Fibroblast of skin of abdomen (primary cell): ENCODE measurements around the gene COL15A1. TPM values are rescaled to one million over a fixed set of nuclear protein-coding genes. Genes with fewer than 3 reads are reported as not detected.
"Not testable (repeated sequence)": the region's sequence is repeated elsewhere in the genome, so short reads cannot be mapped to it uniquely, and the experiment has no call there.

Experiments
- DNase-seq: peaks from one replicate; pipeline ENCODE4 v3.0.0-alpha.2; 2013
- polyA plus RNA-seq, 2 experiments: library from polyadenylated mRNA; unstranded; fragments of 120-200 nt; gene quantifications; one replicate each; pipeline ENCODE4 v1.2.1, GENCODE V29; 2013; ENCODE audit not compliant: insufficient read length in 2 of 2

COL15A1 gene
- polyA plus RNA-seq (2013, experiment 1 of 2; ENCODE audit: insufficient read length) = 16.4 TPM
- 15.7 TPM for polyA plus RNA-seq (2013, experiment 2 of 2; ENCODE audit: insufficient read length)

DNA sequence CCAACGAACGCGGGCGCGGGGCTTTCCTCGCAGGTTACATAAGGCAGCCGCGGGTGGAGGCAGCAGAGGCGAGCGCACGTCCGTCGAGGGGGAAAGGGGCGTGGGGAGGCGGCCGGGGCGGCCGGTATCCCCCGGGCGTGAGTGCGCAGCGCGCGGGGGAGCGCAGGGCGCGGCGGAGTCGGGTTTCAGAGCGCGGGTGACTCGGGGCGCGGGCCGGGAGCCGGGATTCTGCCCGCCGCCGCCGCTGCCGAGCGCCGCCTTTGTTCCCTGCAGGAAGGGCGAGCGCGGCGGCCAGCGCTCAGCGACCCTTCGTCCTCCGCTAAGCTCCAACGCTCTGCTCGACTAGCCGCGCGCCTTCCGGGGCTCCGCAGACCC, at the start of gene COL15A1:
Gene COL15A1 (plus strand): TSS at position 226 of the 375 bp plus-strand sequence. CDS start 155 bp downstream, outside the sequence.
- DNase-seq = peak; percentile 18

DNA sequence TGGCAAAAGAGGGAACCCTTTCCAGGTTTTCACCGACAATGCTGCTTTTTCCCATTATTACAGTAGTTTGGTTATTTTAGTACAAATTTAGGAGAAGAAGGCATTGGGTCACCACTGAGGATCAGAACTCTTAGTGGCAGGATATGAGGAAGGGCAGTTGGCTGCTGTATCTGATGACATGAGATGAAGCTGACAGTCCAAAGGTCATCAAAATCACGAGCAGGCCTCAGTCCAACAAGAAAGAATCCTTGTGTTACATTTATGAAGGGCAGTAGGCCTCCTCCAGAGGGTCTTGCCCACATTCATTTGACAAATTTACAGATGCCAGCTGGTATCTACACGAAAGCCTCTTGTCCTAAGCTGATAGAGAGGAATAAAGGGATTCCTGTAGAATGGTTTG, 49.5 kb upstream of the COL15A1 start:
- DNase-seq = no peak

DNA sequence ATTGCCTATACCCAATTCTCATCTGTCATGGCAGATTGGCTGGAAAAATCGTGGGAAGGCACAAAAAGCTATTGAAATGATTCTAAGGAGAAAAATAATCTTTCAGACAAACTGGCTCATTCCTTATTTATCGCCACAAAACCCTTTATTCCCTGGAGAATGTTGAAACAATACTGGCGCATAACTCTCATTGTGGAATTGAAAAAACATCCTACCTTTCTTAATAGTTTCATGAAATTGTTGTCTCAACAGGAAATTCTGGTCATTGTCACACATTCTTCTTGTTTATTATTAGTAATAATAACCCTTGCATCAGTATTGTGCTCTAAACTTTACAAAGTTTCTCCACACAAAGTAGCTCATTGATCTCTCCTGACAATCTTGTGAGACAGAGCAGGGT, 48.9 kb upstream of the COL15A1 start:
- no peak for DNase-seq

DNA sequence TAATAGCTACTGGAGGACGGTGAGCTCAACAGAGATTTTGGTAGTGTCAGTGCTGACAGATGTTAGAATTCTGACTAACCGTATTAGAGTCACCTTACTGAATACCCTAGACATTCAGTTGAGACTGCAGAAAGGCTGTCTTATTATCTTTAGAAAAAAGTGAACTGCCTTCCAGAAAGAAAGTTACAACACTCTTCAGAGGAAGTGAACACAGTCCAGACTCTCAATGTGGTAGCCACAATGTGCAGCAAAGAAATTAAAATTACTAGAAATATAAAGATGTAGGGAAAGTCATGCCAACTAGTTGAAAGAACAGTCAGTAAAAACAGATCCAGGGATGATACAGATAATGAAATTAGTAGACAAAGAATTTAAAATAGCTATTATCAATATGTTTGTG, 47.1 kb upstream of the COL15A1 start:
- no peak for DNase-seq

DNA sequence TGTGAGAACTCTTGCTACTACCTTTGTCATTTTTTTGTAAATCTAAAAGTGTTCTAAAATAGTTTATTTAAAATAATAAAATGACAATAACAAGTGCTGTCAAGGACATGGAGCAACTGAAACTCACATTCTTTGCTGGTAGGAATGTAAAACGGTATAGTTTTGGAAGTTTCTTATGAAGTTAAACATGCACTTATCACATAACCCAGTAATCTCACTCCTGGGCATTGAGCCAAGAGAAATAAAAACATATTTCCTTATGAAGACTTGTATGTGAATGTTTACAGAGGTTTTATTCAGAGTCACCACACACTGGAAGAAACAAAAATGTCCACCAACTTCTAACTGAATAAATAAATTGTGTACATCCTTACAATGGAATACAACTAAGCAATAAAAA, 46.0 kb upstream of the COL15A1 start:
- DNase-seq = no peak

DNA sequence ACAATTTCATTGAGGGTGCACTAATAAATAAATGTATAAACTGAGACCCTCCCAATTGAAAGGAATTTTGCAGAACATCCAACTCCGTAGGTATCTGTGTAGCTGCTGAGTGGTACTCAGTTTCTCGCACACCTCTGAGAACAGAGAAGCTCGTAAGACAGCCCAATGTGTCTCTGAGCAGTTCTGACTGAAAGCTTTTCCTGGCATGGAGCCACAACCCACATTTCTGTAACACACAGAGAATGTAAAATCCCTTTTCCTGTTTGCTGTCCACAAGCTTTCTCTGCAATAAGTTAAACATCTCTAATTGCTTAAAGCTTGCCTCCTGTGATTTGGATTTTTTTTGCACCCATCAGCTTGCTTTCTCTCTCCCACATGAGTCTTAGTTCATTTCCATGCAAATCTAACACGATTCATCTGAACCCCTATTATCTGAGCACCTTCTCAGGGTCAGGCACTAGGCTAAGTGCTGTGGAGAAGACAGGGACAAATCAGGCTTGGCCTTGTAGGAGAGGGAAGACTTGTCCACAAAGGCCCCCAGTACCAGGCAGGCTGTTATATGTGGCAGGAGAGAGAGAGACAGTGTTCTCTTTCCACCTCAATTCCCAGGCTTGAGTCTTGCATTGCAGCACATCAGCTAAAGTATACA, 44.2 kb upstream of the COL15A1 start:
- DNase-seq = peak; percentile 95

DNA sequence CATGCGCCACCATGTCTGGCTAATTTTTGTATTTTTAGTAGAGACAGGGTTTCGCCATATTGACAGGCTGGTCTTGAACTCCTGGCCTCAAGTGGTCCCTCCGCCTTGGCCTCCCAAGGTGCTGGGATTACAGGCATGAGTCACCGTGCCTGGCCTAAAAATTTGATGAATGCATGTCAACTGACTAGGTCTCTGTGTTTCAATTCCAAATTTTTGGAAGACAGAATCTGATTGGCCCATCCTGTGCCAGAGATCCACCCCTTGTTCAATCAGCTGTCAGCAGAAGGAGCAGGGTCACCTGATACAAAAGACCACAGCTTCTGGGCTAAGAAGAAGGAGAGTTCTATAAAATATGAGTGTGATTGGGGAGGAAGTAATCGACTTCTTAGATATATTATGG, 43.5 kb upstream of the COL15A1 start:
- DNase-seq = no peak

DNA sequence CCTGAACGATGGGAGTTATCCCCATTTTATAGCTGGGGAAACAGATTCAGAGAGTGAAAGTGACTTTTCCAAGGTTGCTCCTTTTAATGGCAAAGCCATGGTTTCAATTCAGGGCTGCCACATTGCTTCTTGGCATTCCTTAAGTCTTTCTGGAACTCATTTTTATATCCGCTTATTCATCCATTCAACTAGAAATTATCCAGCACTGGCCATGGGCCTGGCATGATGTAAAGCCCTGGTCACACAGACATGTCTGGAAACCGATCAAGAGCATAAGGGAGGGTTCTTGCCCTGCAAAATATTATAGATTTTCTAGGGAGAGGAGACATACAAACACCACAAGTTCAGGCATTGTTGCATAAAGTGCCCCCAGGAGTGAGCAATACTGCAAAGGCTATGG, 43.0 kb upstream of the COL15A1 start:
- no peak for DNase-seq

DNA sequence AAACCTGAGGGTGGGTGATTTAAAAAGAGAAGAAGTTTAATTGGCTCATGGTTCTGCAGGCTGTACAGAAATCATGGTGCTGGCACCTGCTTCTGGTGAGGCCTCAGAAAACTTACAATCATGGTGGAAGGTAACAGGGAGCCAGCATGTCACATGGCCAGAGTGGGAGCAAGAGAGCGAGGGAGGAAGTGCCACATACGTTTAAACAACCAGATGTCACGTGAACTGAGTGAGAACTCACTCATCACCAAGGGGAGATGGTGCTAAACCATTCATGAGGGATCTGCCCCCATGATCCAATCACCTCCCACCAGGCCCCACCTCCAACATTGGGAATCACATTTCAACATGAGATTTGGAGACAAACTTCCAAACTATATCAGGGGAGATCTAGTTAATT, 41.9 kb upstream of the COL15A1 start:
- DNase-seq = not testable (repeated sequence)

DNA sequence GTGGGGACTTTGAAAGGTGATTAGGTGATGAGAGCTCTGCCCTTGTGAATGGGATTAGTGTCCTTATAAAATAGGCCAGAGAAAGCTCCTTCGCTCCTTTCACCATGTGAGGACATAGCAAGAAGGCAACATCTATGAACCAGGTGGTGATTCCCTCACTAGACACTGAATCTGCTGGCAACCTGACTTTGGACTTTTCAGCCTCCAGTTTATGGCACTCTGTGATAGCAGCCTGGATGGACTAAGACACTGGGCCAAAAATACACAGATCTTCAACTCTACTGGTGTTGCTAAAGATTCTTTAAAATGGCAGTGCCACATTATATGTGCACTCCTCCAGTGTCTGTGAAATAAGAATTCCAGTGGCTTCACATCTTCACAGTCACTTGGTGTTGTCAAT, 41.2 kb upstream of the COL15A1 start:
- DNase-seq = no peak

DNA sequence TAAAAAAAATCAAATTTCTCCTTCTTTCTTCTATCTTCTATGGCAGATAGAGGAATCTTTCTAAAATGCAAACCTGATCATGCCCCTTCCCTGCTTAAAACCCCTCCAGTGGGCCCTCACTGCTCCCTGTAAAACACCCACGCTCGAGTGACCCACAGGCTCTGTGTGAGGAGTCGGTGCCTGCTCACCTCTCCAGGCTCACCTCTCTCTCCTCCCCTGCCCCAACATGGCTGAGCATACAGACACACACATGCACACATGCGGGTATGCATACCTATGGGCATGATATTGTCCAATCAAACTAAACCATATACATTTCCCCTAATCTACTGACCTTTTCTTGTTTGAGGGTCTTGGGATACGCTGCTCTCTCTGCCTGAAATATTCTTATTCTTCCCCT, 40.8 kb upstream of the COL15A1 start:
- DNase-seq = no peak

DNA sequence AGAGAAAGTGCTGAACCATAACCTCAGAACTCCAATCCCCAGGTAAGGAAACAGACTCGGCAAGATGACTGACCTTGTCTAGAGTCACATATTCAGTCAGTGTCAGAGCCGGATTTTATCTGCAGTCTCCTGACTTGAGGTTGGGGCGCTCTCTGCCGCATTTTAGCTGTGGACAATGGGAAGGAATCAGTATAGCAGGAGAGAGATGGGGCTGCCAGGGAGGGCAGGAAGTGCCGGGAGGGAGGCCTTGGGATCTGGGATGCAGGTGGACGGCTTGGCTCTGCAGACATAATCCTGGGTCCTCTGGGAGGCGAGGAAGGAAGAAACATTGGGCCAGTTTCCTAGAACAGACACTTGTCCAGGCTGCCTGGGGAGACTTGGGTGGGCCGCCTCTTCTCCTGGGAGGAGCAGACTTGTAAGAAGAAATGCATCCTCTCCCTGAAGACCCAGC, 39.7 kb upstream of the COL15A1 start:
- DNase-seq = no peak

DNA sequence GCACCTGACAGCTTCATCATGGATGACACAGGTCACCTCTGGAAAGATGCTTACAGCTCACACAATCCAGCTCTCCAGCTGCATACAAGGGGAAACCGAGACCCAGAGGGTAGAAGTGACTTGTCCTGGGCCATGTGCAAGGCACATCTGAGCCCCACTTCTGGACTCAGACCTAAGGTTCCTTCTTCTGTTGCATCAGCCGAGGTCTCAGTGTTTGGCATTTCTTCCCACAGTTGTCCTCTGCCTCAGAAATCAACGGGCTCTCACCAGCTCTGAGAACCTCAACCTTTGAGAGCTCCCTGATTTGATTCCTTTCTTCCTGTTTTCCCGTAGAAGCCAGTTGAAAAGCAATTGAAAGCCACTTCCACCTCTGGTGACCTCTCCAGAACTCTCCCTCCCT, 38.7 kb upstream of the COL15A1 start:
- DNase-seq = no peak

DNA sequence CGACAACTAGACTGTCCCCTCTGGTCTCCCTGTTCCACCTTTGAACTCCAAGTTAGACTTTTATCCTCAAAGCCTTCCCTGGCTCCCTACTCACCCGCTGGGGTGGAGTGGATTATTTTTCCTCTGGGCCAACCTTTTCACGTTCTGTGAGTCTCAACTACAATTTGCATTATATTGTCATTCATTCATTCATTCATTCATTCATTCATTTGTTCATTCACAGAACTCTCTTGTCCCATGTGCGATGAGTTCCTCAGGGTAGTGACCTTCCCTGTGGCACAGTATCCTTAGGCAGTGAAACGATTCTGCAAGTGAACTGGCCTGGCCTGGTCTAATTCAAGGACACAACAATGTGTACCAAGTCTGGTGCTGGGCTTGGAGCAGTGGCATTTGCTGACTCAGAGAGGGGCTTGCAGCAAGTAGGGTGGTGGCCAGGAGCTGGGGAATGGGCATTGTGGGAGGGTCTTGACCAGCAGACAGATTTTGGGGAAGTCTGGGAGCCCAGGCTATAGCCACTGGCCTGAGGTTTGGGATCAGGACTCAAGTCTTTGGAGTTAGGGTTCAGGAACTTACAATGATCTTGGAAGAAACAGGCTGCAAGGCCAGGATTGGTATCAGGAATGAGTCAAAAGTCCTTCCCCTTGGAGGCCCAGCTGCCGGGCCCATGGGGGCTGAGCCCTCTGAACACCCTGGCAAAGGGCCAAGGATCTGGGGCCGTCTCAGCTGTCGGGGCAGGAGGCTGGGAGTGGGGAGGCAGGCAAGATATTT, 37.2 kb upstream of the COL15A1 start:
- peak; percentile 86 for DNase-seq

DNA sequence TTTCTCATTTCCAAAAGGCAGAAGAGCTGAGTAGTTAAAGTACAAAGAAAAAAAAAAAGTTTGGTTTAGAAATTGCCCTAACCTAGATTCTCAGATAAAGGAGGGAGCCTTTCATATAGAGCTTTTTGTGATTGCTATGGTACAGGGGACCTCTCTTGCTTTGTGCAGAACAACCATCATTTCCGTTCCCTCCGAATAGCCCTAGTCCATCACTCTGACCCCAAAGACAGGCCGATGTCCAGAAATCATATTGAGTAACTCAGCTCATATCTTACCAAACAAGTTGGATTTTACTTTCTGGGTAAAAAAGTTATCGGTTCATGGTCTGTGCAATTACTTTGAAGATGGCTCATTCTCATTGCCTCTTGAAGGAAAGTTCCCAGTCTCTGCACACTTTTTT, 36.7 kb upstream of the COL15A1 start:
- no peak for DNase-seq

DNA sequence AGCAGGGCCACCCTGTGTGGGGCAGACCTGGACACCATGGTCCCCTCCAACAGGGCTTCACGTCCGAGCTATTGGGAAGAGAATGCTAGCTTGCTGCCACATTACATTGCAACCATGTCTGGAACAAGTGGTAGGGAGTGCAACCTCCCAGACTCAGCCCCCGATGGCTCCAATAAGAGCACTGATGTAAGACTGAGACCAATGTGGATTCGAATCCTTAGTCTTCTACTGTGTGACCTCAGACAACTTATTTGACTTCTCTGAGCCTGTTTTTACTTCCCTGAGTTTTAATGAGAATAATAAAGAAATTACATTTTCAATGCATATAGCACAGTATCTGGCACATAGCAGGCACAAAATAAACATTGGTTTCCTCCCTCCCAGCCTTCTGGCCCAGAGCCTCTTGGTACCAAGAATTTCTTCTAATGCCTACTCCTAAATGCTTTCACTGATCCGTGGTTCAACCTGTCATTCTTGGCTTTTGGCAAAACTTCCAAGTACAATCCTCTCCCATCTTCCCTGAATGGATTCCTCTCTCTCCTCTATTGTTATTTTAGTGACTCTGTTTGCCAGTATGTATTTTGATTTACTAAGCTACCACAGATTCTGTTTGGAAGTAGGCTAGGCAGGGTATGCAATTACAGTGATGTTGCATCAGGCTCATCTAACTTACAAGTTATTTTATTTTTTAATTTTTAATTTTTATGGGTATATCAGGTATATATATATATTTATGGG, 34.6 kb upstream of the COL15A1 start:
- peak; percentile 92 for DNase-seq

DNA sequence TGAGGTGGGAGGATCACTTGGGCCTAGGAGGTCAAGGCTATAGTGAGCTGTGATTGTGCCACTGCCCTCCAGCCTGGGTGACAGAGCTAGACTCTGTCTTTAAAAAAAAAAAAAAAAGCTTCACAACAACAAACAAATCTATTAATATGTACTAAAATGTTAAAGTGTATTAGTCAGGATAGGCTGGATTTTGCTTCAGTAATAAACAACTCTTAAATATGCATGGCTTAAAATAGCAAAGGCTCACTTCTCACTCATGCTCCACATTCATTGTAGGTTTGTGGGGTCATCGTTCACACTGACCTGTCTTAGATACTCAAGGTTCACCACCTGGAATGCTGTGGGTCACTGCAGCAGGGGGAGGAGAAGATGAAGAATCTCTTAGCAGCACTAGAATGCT, 33.8 kb upstream of the COL15A1 start:
- DNase-seq = no peak

DNA sequence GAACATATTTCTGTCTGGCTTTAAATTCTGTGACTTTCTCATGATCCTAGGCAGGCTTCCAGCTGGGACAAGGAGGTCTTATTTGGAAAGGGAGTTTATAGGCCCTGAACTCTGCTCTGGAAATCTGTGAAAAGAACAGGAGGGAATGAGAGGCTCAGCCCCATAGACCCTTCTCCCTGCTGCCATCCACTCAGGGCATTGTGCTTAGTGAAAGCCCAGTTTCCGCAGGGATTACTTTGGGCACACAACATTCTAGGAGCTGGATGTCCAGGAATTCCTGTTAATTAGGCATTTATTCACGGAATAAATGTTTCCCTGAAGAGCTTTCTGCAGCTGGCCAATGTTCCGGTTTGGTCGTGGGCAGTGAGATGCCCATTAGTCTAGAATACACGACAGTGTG, 32.7 kb upstream of the COL15A1 start:
- DNase-seq = no peak

DNA sequence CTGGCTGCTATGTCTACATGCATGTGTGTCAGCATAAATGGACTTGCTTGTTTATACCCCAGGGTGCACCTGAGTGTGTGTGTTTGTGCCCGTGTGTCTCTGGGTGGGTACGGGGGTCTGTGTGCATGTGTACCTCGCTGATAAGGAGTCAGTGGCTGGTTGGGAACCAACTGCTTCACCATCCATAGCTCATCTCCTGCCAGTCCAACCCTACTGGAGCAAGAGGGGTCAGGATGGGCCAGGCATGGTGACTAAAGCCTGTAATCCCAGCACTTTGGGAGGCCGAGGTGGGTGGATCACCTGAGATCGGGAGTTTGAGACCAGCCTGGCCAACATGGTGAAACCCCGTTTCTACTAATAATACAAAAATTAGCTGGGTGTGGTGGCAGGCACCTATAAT, 32.0 kb upstream of the COL15A1 start:
- not testable (repeated sequence) for DNase-seq

DNA sequence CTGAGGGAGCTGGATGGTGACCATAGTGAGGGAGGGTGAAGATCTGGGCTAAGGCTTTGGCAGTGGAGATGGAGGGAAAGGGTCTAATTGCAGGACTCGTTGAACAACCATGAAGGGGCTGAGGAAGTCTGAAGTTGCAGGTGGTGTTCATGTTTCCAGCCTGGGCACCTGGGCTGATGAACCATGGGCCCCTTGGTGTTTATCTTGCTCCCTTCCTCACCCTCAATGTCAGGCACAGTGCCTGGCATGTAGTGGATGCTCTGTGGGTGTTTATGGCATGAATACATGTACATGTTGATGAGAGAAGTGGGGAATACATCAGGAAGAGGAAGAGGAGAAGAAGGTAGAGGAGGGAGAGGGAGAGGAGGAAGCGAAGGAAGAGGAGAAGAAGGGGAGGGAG, 31.3 kb upstream of the COL15A1 start:
- no peak for DNase-seq

DNA sequence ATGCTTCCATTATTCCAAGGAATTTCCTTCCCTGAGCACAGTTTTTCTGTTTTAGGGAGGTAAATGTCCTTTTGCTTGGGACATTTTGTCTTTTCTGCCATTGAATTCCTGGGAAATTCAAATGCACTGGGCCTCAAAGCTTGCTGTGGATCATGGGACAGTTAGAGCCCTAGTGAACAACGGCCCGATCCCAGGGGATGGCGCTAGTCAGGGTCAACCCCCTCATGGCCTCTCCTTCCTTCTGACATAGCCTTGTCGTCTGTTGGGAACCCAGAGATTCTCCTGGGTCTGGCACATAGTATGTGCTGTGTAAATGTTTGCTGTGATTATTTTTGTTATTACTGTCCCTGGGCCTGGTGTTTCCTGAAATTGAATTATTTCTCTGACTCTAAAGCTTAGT, 30.7 kb upstream of the COL15A1 start:
- no peak for DNase-seq

DNA sequence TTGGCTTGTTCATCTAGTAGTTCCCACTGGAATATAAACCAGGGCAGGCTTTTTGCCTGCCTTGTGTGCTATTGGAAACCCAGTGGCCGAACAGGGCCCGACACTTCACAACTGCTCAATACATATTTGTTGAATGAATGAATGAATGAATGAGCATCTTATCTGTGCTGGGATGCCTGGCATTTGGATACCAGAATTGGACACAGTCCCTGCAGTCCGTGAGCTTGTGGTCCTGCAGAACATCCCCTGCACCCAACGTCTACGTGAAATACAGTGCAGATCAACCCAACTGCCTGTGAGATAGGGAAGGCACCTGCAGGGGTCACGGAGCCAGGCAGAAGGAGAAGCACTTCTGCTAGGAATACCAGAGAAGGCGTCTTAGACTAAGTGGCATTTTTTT, 30.0 kb upstream of the COL15A1 start:
- no peak for DNase-seq

DNA sequence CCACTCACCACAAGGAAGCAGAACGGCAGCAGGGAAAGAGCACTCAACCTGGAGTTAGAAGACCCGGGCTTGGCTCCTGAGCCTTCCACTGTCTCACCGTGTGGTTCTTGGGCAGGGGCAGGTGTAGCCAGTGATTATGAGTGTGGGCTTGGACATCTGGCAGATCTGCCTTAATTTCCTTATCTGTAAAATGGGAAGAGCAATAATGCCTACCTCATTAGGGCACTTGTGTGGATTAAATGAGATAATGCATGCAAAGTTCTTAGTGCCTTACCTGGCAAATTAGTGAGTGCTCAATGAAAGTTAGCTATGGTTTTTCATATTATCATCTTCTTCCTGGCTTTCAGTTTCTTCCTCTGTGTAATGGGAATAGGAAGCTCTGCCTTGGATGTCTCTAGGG, 28.1 kb upstream of the COL15A1 start:
- DNase-seq = no peak

DNA sequence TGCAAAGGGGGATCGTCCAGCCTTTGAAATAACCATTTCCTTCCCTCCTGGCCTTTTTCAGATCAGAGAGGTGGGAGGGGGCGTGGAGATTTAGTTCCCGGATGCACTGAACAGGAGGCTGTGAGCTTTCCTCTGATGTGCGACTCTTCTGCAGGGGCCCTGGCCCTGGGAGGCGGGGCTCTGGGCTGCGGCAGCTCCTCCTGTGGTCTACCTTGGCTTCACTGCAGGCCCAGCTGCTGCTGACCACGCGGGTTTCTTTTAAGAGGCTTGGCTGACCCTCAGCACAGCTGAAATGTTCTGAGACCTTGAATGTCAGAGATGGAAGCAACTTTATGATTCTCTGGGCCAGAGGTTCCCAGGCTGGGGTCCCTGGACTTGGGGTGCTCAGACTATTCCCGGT, 27.0 kb upstream of the COL15A1 start:
- DNase-seq = no peak
